Stimulated activated CD8-positive, alpha-beta memory T cell treated with anti-CD3 and anti-CD28 coated beads, Interleukin-4, amount 100 ng/mL, for 4 hours (primary cell): ENCODE data around the gene FMR1.

Source experiments
- DNase-seq, 2 donors: peaks; one replicate each; pipeline ENCODE4 v3.0.0-alpha.2; 2020; ENCODE audit warnings: low read depth in 2 of 2, low spot score in 1 of 2

FMR1 gene

GRCh38 chrX:147914591-147914990 is 2.9 kb downstream of the FMR1 start:
- DNase-seq: no peak

GRCh38 chrX:147916375-147916968 is 4.8 kb downstream of the FMR1 start:
- no peak for DNase-seq

- no peak for DNase-seq
These were observed 6.3 kb downstream of the FMR1 start for GRCh38 chrX:147917700-147918695.

GRCh38 chrX:147920161-147920666 is 8.5 kb downstream of the FMR1 start:
- DNase-seq: no peak

GRCh38 chrX:147923605-147924004 is 11.9 kb downstream of the FMR1 start:
- DNase-seq: no peak

- no peak for DNase-seq
These were observed 15.5 kb downstream of the FMR1 start for GRCh38 chrX:147927256-147927655.

GRCh38 chrX:147933815-147934214 is 22.1 kb downstream of the FMR1 start:
- DNase-seq: no peak

- no peak for DNase-seq
These were observed 23.5 kb downstream of the FMR1 start for GRCh38 chrX:147935156-147935758.

- DNase-seq: no peak
These were observed 33.6 kb downstream of the FMR1 start for GRCh38 chrX:147945286-147945685.

- DNase-seq: no peak
These were observed 36.8 kb downstream of the FMR1 start for GRCh38 chrX:147948531-147948930.

GRCh38 chrX:147950352-147950751 is 38.6 kb downstream of the FMR1 start:
- DNase-seq: no peak

GRCh38 chrX:147953976-147954375 is 42.3 kb downstream of the FMR1 start:
- no peak for DNase-seq

GRCh38 chrX:147957291-147957690 is 45.6 kb downstream of the FMR1 start:
- DNase-seq: no peak

- no peak for DNase-seq
These were observed 46.6 kb downstream of the FMR1 start for GRCh38 chrX:147958291-147958690.

- DNase-seq: no peak
These were observed 49.0 kb downstream of the FMR1 start for GRCh38 chrX:147960722-147961121.

- no peak for DNase-seq
These were observed 50.8 kb downstream of the FMR1 start for GRCh38 chrX:147962476-147962875.

GRCh38 chrX:147978931-147979330 is 67.2 kb downstream of the FMR1 start:
- no peak for DNase-seq

- no peak for DNase-seq
These were observed 69.5 kb downstream of the FMR1 start, which contains the start of gene FMR1NB for GRCh38 chrX:147981038-147981752. TSS of gene FMR1NB (plus strand) at chrX:147981337. CDS start at chrX:147981403, 66 bp downstream.
